OCI-LY7 (cell line): ENCODE data around the gene ALDOA. TPM values are rescaled to one million over a fixed set of nuclear protein-coding genes. Genes with fewer than 3 reads are reported as not detected.

Experiments
- BruUV-seq: library from RNA; stranded (reverse); fragments of 400-500 nt; replicated peaks from 2 replicates; lab custom pipeline; 2021; lab: Mats Ljungman, UMichigan
- CTCF ChIA-PET: fragments of 300-600 bp; sonication (Branson Sonifier 250); formaldehyde crosslinking; loops from one replicate; lab custom pipeline; 2022; ENCODE audit warnings: antibody characterized with exemption; ENCODE audit not compliant: unreplicated experiment; lab: Charles Lee
- POLR2A ChIA-PET: fragments of 300-600 bp; sonication (Branson Sonifier 250); formaldehyde crosslinking; loops from one replicate; lab custom pipeline; 2022; ENCODE audit warnings: antibody characterized with exemption; lab: Charles Lee
- DNase-seq: peaks from one replicate; pipeline ENCODE4 v3.0.0-alpha.2; 2015; ENCODE audit warnings: low spot score
- H2AFZ ChIP-seq: fragments of 200-600 bp; sonication (generic), shearing (Covaris generic); 2 replicates; pipeline ENCODE4 v1.6.1; 2014; ENCODE audit warnings: mild to moderate bottlenecking, antibody characterized with exemption, low read length, moderate library complexity
- H3K27ac ChIP-seq: fragments of 200-600 bp; sonication (generic); 2 replicates; pipeline ENCODE4 v1.5.1; 2014; ENCODE audit warnings: mixed run types, low read depth, mild to moderate bottlenecking, moderate library complexity, low read length, inconsistent platforms; ENCODE audit not compliant: poor library complexity, severe bottlenecking
- H3K36me3 ChIP-seq: fragments of 200-600 bp; sonication (generic); 2 replicates; pipeline ENCODE4 v1.6.1; 2014; ENCODE audit warnings: mild to moderate bottlenecking, antibody characterized with exemption, low read length, moderate library complexity, mixed read lengths; ENCODE audit not compliant: insufficient read depth
- H3K4me1 ChIP-seq: fragments of 200-600 bp; sonication (generic); 2 replicates; pipeline ENCODE4 v1.5.1; 2014; ENCODE audit warnings: mild to moderate bottlenecking, low read length; ENCODE audit not compliant: insufficient read depth, poor library complexity, severe bottlenecking
- H3K4me2 ChIP-seq: fragments of 200-600 bp; sonication (generic); 2 replicates; pipeline ENCODE4 v1.6.1; 2014; ENCODE audit warnings: mild to moderate bottlenecking, low read length
- H3K4me3 ChIP-seq: fragments of 200-600 bp; sonication (generic); 2 replicates; pipeline ENCODE4 v1.5.1; 2014; ENCODE audit warnings: mild to moderate bottlenecking, low read depth, low read length; ENCODE audit not compliant: poor library complexity, severe bottlenecking
- H3K79me2 ChIP-seq: fragments of 200-600 bp; sonication (generic); 2 replicates; pipeline ENCODE4 v1.6.1; 2016; ENCODE audit warnings: low read depth, mild to moderate bottlenecking, low read length, moderate library complexity, mixed read lengths; ENCODE audit not compliant: insufficient read depth
- H3K9me2 ChIP-seq: fragments of 200-600 bp; sonication (generic); 2 replicates; pipeline ENCODE4 v1.6.1; 2016; ENCODE audit warnings: mild to moderate bottlenecking, low read length, mixed read lengths; ENCODE audit not compliant: insufficient read depth
- H3K9me3 ChIP-seq: fragments of 200-600 bp; sonication (generic); 2 replicates; pipeline ENCODE4 v1.6.1; 2014; ENCODE audit warnings: mild to moderate bottlenecking, mixed run types, low read length, mixed read lengths
- H4K20me1 ChIP-seq: fragments of 200-600 bp; sonication (generic); 2 replicates; pipeline ENCODE4 v1.6.1; 2014; ENCODE audit warnings: mild to moderate bottlenecking, antibody characterized with exemption, low read length, moderate library complexity, mixed read lengths; ENCODE audit not compliant: insufficient read depth
- EZH2phosphoT487 ChIP-seq: fragments of 200-600 bp; sonication (generic); IDR thresholded peaks from 2 replicates; pipeline ENCODE4 v1.6.1; 2018; ENCODE audit warnings: low read depth, borderline replicate concordance, mild to moderate bottlenecking, mixed run types, antibody characterized with exemption, low read length, moderate library complexity, mixed read lengths
- intact Hi-C: fragments of 100-400 bp; cut with micrococcal nuclease; formaldehyde crosslinking; loops from one replicate; pipeline ENCODE4 v1.10.0; 2022; ENCODE audit not compliant: unreplicated experiment
- total RNA-seq, 2 experiments: library from RNA; depleted of rRNA in 1 of 2; stranded (reverse); fragments of >200 nt in 1 of 2; shearing (Covaris generic) in 1 of 2; gene quantifications; 2 replicates each; pipeline ENCODE4 v1.2.3, GENCODE V29; 2014 to 2022
- TF ChIP-seq, protein P1 (sequence below): fragments of 200-600 bp; sonication (generic); conservative IDR thresholded peaks from 2 replicates; pipeline ENCODE4 v1.5.1; 2014; ENCODE audit warnings: mild to moderate bottlenecking, antibody characterized with exemption, low read length, moderate library complexity, mixed read lengths

The ALDOA gene
- total RNA-seq, 2 experiments from 2014 or later: 809 to 1,029 TPM

- DNase-seq: no peak
- Histone ChIP-seq H3K36me3 (no peaks in the 10 kb centered on the region), H3K4me2 (no peak overlapping the region), H4K20me1 (no peaks in the 10 kb centered on the region), H3K79me2 (no peaks in the 10 kb centered on the region), H3K9me3 (no peaks in the 10 kb centered on the region), H3K9me2 (no peaks in the 10 kb centered on the region), H3K27ac (no peak overlapping the region), H3K4me1 (peaks cover 15% of the 10 kb centered on the region), H2AFZ (no peak overlapping the region), H3K4me3 (no peak overlapping the region)
- no peak for TF ChIP-seq EZH2phosphoT487
- TF ChIP-seq, protein P1, sequence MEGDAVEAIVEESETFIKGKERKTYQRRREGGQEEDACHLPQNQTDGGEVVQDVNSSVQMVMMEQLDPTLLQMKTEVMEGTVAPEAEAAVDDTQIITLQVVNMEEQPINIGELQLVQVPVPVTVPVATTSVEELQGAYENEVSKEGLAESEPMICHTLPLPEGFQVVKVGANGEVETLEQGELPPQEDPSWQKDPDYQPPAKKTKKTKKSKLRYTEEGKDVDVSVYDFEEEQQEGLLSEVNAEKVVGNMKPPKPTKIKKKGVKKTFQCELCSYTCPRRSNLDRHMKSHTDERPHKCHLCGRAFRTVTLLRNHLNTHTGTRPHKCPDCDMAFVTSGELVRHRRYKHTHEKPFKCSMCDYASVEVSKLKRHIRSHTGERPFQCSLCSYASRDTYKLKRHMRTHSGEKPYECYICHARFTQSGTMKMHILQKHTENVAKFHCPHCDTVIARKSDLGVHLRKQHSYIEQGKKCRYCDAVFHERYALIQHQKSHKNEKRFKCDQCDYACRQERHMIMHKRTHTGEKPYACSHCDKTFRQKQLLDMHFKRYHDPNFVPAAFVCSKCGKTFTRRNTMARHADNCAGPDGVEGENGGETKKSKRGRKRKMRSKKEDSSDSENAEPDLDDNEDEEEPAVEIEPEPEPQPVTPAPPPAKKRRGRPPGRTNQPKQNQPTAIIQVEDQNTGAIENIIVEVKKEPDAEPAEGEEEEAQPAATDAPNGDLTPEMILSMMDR: no peak
- ChIA-PET CTCF (interaction anchor here (1.9 kb wide), 1 partner anchor 16 kb away, joined by 5 read pairs; no protein-coding TSS in a partner anchor), POLR2A (interaction anchor here (0.6 to 0.7 kb wide), 2 partner anchors 38 to 73 kb away, joined by 3 to 4 read pairs; partner anchors contain the start of gene CORO1A)
- no TSS peak for BruUV-seq
- intact Hi-C loops: no loop called here
Observed at GRCh38 chr16:30110661-30111060, 45.1 kb downstream of the ALDOA start.

- no peaks in the 10 kb centered on the region for H3K9me3 ChIP-seq
- ChIA-PET POLR2A (interaction anchor here (0.6 kb wide), 1 partner anchor 1307 kb away, joined by 4 read pairs; no protein-coding TSS in a partner anchor), CTCF (interaction anchor here (1.9 kb wide), 1 partner anchor 14 kb away, joined by 5 read pairs; no protein-coding TSS in a partner anchor)
- TF ChIP-seq EZH2phosphoT487: no peak
- TF ChIP-seq, protein P1: peak; percentile 84
- BruUV-seq: no TSS peak
- intact Hi-C loops: no loop called here
- no peaks in the 10 kb centered on the region for H4K20me1 ChIP-seq
- H3K4me3 ChIP-seq: no peak overlapping the region
- no peak overlapping the region for H3K27ac ChIP-seq
- H3K79me2 ChIP-seq: no peaks in the 10 kb centered on the region
- H3K36me3 ChIP-seq: no peaks in the 10 kb centered on the region
- peak; percentile 78 for DNase-seq
- no peak overlapping the region for H3K4me2 ChIP-seq
- peaks cover 15% of the 10 kb centered on the region for H3K4me1 ChIP-seq
- no peaks in the 10 kb centered on the region for H3K9me2 ChIP-seq
- no peak overlapping the region for H2AFZ ChIP-seq
Observed at GRCh38 chr16:30112197-30113030, 46.9 kb downstream of the ALDOA start.
